Karpas-422 (cell line): ENCODE data around the gene DENR. TPM values are rescaled to one million over a fixed set of nuclear protein-coding genes. Genes with fewer than 3 reads are reported as not detected.
A peak's percentile ranks its signal among the peaks of the same experiment; 100 is the strongest.
"Not testable (repeated sequence)": the region's sequence is repeated elsewhere in the genome, so short reads cannot be mapped to it uniquely, and the experiment has no call there.

Source experiments
- DNase-seq: peaks from one replicate; pipeline ENCODE4 v3.0.0-alpha.2; 2015
- H2AFZ ChIP-seq: fragments of 200-600 bp; sonication (generic); 2 replicates; pipeline ENCODE4 v1.6.1; 2014; ENCODE audit warnings: antibody characterized with exemption, low read length, mixed read lengths
- H3K27ac ChIP-seq: fragments of 200-600 bp; sonication (generic); 2 replicates; pipeline ENCODE4 v1.5.1; 2014; ENCODE audit warnings: mild to moderate bottlenecking, low read length, moderate library complexity
- H3K27me3 ChIP-seq: fragments of 200-600 bp; sonication (generic); 2 replicates; pipeline ENCODE4 v1.6.1; 2014; ENCODE audit warnings: low read length, mixed read lengths
- H3K36me3 ChIP-seq: fragments of 200-600 bp; sonication (generic); 2 replicates; pipeline ENCODE4 v1.6.1; 2014; ENCODE audit warnings: low read length, mixed read lengths; ENCODE audit not compliant: insufficient read depth
- H3K4me1 ChIP-seq: fragments of 200-600 bp; sonication (generic); 2 replicates; pipeline ENCODE4 v1.6.1; 2014; ENCODE audit warnings: mild to moderate bottlenecking, low read length, mixed read lengths
- H3K4me2 ChIP-seq: fragments of 200-600 bp; sonication (generic); 2 replicates; pipeline ENCODE4 v1.6.1; 2014; ENCODE audit warnings: low read length, low read depth, mild to moderate bottlenecking; ENCODE audit not compliant: poor library complexity, severe bottlenecking
- H3K4me3 ChIP-seq: fragments of 200-600 bp; sonication (generic); 2 replicates; pipeline ENCODE4 v1.5.1; 2014; ENCODE audit warnings: mild to moderate bottlenecking, antibody characterized with exemption, low read length, mixed read lengths
- H3K79me2 ChIP-seq: fragments of 200-600 bp; sonication (generic); 2 replicates; pipeline ENCODE4 v1.6.1; 2014; ENCODE audit warnings: mild to moderate bottlenecking, low read length, mixed read lengths
- H3K9ac ChIP-seq: fragments of 200-600 bp; sonication (generic); 2 replicates; pipeline ENCODE4 v1.6.0; 2014; ENCODE audit warnings: low read length
- H3K9me2 ChIP-seq: fragments of 200-600 bp; sonication (generic), shearing (Covaris generic); replicated peaks from 2 replicates; pipeline ENCODE4 v1.6.0; 2014; ENCODE audit warnings: mild to moderate bottlenecking, low read length, moderate library complexity; ENCODE audit not compliant: insufficient read depth
- H3K9me3 ChIP-seq: fragments of 300-700, 200-600 bp; sonication (generic); 2 replicates; pipeline ENCODE4 v1.6.1; 2014; ENCODE audit warnings: low read length, mixed read lengths
- H4K20me1 ChIP-seq: fragments of 200-600 bp; sonication (generic); 2 replicates; pipeline ENCODE4 v1.6.1; 2014; ENCODE audit warnings: mild to moderate bottlenecking, antibody characterized with exemption, low read length, low read depth; ENCODE audit not compliant: insufficient read depth
- total RNA-seq: library from RNA; depleted of rRNA; stranded (reverse); fragments of >200 nt; shearing (Covaris generic); gene quantifications from 2 replicates; pipeline ENCODE4 v1.2.3, GENCODE V29; 2014; ENCODE audit warnings: low replicate concordance

The DENR gene
- total RNA-seq, 1 experiment from 2014 or later: 72.8 TPM

DNA sequence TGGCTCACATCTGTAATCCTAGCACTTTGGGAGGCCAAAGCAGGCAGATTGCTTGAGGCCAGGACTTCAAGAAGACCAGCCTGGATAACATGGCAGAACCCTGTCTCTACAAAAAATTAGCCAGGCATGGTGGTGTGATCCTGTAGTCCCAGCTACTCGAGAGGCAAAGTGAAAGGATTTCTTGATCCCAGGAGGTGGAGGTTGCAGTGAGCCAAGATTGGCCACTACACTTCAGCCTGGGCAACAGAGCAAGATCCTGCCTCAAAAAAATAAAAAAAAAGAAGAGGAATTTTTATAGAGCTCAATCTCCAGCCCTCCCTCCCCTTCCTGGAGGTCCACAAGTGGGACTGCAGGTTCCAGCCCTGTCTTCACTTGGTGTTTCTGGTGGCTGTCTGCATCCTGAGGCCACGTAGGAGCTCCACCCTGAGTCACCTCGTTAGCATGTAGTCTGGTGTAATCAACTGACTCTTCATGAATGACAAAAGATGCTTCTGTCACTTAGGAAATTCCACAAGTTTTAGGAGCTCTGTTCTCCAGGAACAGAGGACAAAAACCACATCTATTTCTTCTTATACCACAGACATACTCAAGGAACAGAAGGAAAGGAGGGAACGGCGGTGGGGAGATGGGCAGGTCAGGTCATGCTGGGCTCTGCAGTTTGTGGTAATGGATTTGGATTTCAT is 37.9 kb downstream of the DENR start:
- Histone ChIP-seq H2AFZ (no peak overlapping the region), H3K4me3 (no peak overlapping the region), H3K9ac (no peak overlapping the region), H3K4me2 (no peak overlapping the region), H3K9me2 (no peaks in the 10 kb centered on the region), H4K20me1 (no peaks in the 10 kb centered on the region), H3K79me2 (no peaks in the 10 kb centered on the region), H3K27me3 (no peaks in the 10 kb centered on the region), H3K9me3 (no peaks in the 10 kb centered on the region), H3K4me1 (no peaks in the 10 kb centered on the region), H3K27ac (no peak overlapping the region), H3K36me3 (no peaks in the 10 kb centered on the region)
- no peak for DNase-seq

DNA sequence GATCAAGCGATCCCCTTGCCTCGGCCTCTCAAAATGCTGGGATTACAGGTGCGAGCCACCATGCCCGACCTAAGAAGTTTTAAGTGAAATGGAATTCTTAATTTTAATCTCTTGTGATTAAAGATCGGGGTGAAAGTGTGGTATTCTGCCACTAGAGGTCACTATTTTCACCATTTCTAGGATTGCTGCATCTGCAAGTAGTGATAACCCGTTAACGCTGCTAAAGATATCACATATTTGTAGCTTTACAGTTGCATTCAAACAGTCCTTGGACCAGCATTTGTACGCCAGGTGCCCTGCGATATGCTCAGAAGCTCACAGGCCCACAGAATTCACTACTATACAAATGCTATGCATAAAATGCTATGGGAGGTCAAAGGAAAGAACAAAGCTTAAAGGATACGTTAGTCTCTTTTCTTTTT is 41.1 kb downstream of the DENR start:
- Histone ChIP-seq H3K36me3 (no peaks in the 10 kb centered on the region), H3K9me3 (no peaks in the 10 kb centered on the region), H3K9ac (no peak overlapping the region), H3K27me3 (no peaks in the 10 kb centered on the region), H3K4me3 (no peak overlapping the region), H3K9me2 (no peaks in the 10 kb centered on the region), H3K27ac (no peak overlapping the region), H3K4me2 (no peak overlapping the region), H3K79me2 (no peaks in the 10 kb centered on the region), H2AFZ (no peak overlapping the region), H4K20me1 (no peaks in the 10 kb centered on the region), H3K4me1 (no peaks in the 10 kb centered on the region)
- DNase-seq: peak; percentile 86

DNA sequence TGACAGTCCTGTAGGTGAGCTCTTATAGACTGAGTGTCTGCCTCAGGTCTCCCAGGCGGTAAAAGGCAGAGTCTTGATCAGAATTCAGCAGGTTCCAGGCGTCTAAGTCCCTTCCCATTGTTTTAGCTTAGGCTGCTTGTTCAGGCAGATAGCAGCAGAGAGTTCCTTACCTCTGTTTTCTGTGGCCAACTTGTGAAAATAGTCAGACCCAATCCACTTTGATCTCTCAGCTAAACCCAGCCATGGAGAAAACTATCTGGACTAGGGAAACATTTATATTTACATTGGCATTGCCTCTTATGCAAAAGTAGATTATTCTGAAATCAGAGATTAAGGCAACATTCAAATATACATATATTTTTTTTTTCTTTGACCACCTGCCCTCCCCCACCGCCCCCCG is 43.2 kb downstream of the DENR start:
- Histone ChIP-seq H3K79me2 (no peaks in the 10 kb centered on the region), H3K27me3 (no peaks in the 10 kb centered on the region), H3K9me3 (no peaks in the 10 kb centered on the region), H3K9ac (no peak overlapping the region), H3K27ac (no peak overlapping the region), H3K36me3 (no peaks in the 10 kb centered on the region), H3K4me1 (no peaks in the 10 kb centered on the region), H2AFZ (no peak overlapping the region), H3K9me2 (no peaks in the 10 kb centered on the region), H3K4me2 (no peak overlapping the region), H3K4me3 (no peak overlapping the region), H4K20me1 (no peaks in the 10 kb centered on the region)
- no peak for DNase-seq

DNA sequence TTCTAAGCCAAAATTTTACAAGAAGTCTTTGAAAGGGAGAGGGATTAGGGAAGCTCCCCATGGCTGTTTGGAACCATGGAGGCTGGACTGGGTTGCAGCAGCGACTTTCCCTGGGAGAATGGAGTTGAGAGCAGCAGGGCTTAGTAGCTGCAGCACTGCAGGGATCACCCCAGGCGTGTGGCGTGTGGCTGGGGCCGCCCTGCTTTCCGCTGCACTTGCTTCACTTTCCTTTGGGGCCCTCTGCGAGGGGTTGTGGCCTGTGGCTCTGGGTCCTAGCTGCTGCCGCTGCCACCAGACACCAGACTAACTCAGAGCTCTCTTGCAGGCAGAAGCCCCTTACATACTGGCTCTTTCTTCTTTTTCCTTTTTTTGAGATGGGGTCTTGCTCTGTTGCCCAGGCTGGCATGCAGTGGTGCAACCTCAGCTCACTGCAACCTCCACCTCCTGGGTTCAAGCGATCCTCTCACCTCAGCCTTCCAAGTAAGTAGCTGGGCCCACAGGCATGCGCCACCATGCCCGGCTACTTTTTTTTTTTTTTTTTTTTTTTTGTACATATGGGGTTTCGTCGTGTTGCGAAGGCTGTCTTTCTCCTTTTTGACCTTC is 47.1 kb downstream of the DENR start:
- no peak overlapping the region for H2AFZ ChIP-seq
- no peaks in the 10 kb centered on the region for H4K20me1 ChIP-seq
- DNase-seq: no peak
- no peak overlapping the region for H3K4me3 ChIP-seq
- no peaks in the 10 kb centered on the region for H3K9me2 ChIP-seq
- no peaks in the 10 kb centered on the region for H3K36me3 ChIP-seq
- H3K9ac ChIP-seq: no peak overlapping the region
- H3K27ac ChIP-seq: no peak overlapping the region
- no peaks in the 10 kb centered on the region for H3K4me1 ChIP-seq
- no peaks in the 10 kb centered on the region for H3K79me2 ChIP-seq
- no peaks in the 10 kb centered on the region for H3K9me3 ChIP-seq
- no peaks in the 10 kb centered on the region for H3K27me3 ChIP-seq
- no peak overlapping the region for H3K4me2 ChIP-seq

DNA sequence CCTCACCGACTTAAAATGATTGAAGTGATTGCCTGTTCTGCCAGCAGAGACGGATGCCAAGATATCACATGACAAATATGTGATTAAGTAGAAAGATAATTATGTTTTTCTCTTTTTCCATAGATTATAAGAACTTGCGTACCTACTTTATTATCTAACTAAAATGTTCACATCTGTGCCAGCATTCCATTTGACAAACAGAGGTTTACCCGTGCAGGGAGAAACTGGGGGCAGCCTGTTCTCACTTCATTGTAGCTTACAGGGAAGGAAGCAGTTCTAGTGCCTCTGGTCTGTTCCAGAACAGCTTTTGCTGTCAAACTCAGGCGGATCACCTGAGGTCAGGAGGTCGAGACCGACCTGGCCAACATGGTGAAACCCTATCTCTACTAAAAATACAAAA is 51.3 kb downstream of the DENR start:
- no peaks in the 10 kb centered on the region for H3K36me3 ChIP-seq
- no peaks in the 10 kb centered on the region for H3K9me2 ChIP-seq
- H3K27ac ChIP-seq: no peak overlapping the region
- H2AFZ ChIP-seq: no peak overlapping the region
- no peaks in the 10 kb centered on the region for H3K79me2 ChIP-seq
- no peak overlapping the region for H3K4me2 ChIP-seq
- H3K27me3 ChIP-seq: no peaks in the 10 kb centered on the region
- no peak overlapping the region for H3K9ac ChIP-seq
- no peaks in the 10 kb centered on the region for H3K9me3 ChIP-seq
- DNase-seq: no peak
- H4K20me1 ChIP-seq: no peaks in the 10 kb centered on the region
- no peaks in the 10 kb centered on the region for H3K4me1 ChIP-seq
- no peak overlapping the region for H3K4me3 ChIP-seq

DNA sequence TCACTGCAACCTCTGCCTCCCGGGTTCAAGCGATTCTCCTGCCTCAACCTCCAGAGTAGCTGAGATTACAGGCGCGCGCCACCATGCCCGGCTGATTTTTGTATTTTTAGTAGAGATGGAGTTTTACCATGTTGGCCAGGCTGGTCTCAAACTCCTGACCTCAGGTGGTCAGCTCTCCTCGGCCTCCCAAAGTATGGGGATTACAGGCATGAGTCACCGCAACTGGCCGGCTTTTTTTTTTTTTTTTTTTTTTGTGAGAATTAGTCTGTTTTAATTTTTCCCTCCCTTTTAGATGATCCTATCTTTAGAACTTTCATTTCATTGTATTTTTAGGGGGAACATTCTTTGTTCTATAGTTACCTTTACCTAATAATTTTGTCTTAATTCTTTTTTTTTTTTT is 52.3 kb downstream of the DENR start:
- not testable (repeated sequence) for H3K9me3 ChIP-seq, H3K36me3 ChIP-seq, H3K9me2 ChIP-seq, DNase-seq, H3K9ac ChIP-seq, H4K20me1 ChIP-seq, H3K4me2 ChIP-seq, H3K79me2 ChIP-seq, H3K27me3 ChIP-seq, H2AFZ ChIP-seq, H3K4me3 ChIP-seq, H3K27ac ChIP-seq, H3K4me1 ChIP-seq

DNA sequence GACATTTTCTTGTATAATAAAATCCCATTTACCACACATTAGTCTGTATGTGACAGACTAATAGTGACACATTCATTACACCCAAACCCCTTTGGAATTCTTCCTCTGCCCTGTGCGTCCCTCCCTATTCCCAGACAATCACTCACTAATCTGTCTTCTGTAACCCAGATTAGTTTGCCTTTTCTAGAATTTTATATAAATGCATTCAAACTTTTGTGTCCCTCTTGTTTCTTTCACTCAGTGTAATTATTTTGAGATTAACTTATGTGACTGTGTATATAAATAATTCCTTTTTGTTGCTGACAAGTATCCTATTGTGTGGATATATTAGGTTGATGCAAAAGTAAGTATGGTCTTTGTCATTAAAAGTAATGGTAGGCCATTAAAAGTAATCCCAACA is 55.0 kb downstream of the DENR start:
- no peaks in the 10 kb centered on the region for H3K9me3 ChIP-seq

DNA sequence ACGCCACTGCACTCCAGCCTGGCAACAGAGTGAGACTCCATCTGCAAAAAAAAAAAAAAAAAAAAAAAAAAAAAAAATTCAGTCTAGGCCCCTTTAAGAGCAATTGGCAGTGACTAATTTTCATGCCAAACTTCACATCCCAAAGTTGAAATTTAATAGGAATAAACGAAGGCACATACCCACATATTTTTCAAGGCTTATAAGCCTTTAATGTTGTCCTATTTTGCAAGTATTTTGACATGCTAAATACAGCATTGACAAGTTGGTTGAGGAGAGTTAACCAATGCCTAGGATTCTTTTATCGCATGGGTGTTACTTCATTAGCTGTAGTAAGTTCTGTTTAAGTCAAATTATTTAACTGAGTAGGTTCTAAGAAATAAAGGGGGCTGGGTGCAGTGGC is 59.2 kb downstream of the DENR start:
- H3K9ac ChIP-seq: no peak overlapping the region
- no peaks in the 10 kb centered on the region for H3K9me2 ChIP-seq
- no peak overlapping the region for H3K27ac ChIP-seq
- H3K27me3 ChIP-seq: no peaks in the 10 kb centered on the region
- no peak overlapping the region for H2AFZ ChIP-seq
- H3K79me2 ChIP-seq: no peaks in the 10 kb centered on the region
- no peaks in the 10 kb centered on the region for H4K20me1 ChIP-seq
- no peak overlapping the region for H3K4me3 ChIP-seq
- peaks cover 7% of the 10 kb centered on the region for H3K4me1 ChIP-seq
- DNase-seq: peak; percentile 29
- H3K36me3 ChIP-seq: no peaks in the 10 kb centered on the region
- no peaks in the 10 kb centered on the region for H3K9me3 ChIP-seq
- H3K4me2 ChIP-seq: no peak overlapping the region

More for the DNA sequence above, 55.0 kb downstream of the DENR start:
- Histone ChIP-seq H3K36me3 (no peaks in the 10 kb centered on the region), H3K9ac (no peak overlapping the region), H3K79me2 (no peaks in the 10 kb centered on the region), H3K27me3 (no peaks in the 10 kb centered on the region), H3K4me3 (no peak overlapping the region), H3K4me1 (no peaks in the 10 kb centered on the region), H3K9me2 (no peaks in the 10 kb centered on the region), H4K20me1 (no peaks in the 10 kb centered on the region), H3K27ac (no peak overlapping the region), H3K4me2 (no peak overlapping the region), H2AFZ (no peak overlapping the region)
- DNase-seq: no peak
